HepG2 (cell line): ENCODE results near the gene GCC1. TPM values are rescaled to one million over a fixed set of nuclear protein-coding genes. Genes with fewer than 3 reads are reported as not detected.
A peak's percentile ranks its signal among the peaks of the same experiment; 100 is the strongest.

Source experiments
- NRL ChIP-seq: sonication (generic); formaldehyde crosslinking; IDR thresholded peaks from 2 replicates; pipeline ENCODE4 v1.5.0; 2020; ENCODE audit warnings: missing genetic modification reagents, mild to moderate bottlenecking, moderate library complexity, borderline replicate concordance
- SKI ChIP-seq: fragments of 450-650 bp; IDR thresholded peaks from one replicate; pipeline ENCODE4 v1.6.1; 2018; ENCODE audit warnings: mild to moderate bottlenecking; ENCODE audit not compliant: partially characterized antibody
- XBP1 ChIP-seq: sonication (generic); formaldehyde crosslinking; IDR thresholded peaks from 2 replicates; pipeline ENCODE4 v1.5.0; 2020; ENCODE audit warnings: missing genetic modification reagents
- ZNF101 ChIP-seq: sonication (generic); formaldehyde crosslinking; IDR thresholded peaks from 2 replicates; pipeline ENCODE4 v1.4.0; 2020; ENCODE audit warnings: mild to moderate bottlenecking, low read depth, missing genetic modification reagents, borderline replicate concordance
- ZNF274 ChIP-seq: sonication (generic); formaldehyde crosslinking; IDR thresholded peaks from 2 replicates; pipeline ENCODE4 v1.5.1; 2020; ENCODE audit warnings: mild to moderate bottlenecking, missing genetic modification reagents
- ZNF292 ChIP-seq: sonication (generic); formaldehyde crosslinking; IDR thresholded peaks from 2 replicates; pipeline ENCODE4 v1.8.1; 2022; ENCODE audit warnings: mild to moderate bottlenecking, low read depth, missing genetic modification reagents, borderline replicate concordance
- polyA plus RNA-seq, 8 experiments: library from polyadenylated mRNA; depleted of rRNA in 3 of 8; stranded (reverse) in 7 of 8; unstranded in 1 of 8; fragments of >200 nt; fragmentation: Illumina TruSeq in 4 of 8; extraction: Trizol in 4 of 8; gene quantifications; 2 replicates each; pipeline versions ENCODE4 v1.2.1 to v1.2.3, GENCODE V29; 2011 to 2016; ENCODE audit warnings: low read depth in 4 of 8, missing spikeins in 1 of 8, mixed read lengths in 1 of 8; ENCODE audit not compliant: insufficient read depth in 1 of 8
- total RNA-seq, 5 experiments: library from RNA; depleted of rRNA; stranded (reverse); fragments of >200 nt; fragmentation: Illumina TruSeq; extraction: Trizol; gene quantifications; 2 replicates each; pipeline ENCODE4 v1.2.3, GENCODE V29; 2016; ENCODE audit warnings: low read depth in 1 of 5
- TF ChIP-seq, protein P1 (sequence below): sonication (generic); formaldehyde crosslinking; IDR thresholded peaks from 2 replicates; pipeline ENCODE4 v1.4.0; 2020; ENCODE audit warnings: missing genetic modification reagents
- TF ChIP-seq, protein P2 (sequence below): sonication (generic); formaldehyde crosslinking; IDR thresholded peaks from 2 replicates; pipeline ENCODE4 v1.4.0; 2020; ENCODE audit warnings: low read depth, mild to moderate bottlenecking, missing genetic modification reagents
- TF ChIP-seq, protein P3 (sequence below): sonication (generic); formaldehyde crosslinking; IDR thresholded peaks from 2 replicates; pipeline ENCODE4 v1.5.1; 2020; ENCODE audit warnings: missing genetic modification reagents, mild to moderate bottlenecking, borderline replicate concordance
- TF ChIP-seq, protein P4 (sequence below): sonication (generic); formaldehyde crosslinking; IDR thresholded peaks from 2 replicates; pipeline ENCODE4 v1.5.0; 2020; ENCODE audit warnings: missing genetic modification reagents
- TF ChIP-seq, protein P5 (sequence below): sonication (generic); formaldehyde crosslinking; IDR thresholded peaks from 2 replicates; pipeline ENCODE4 v1.9.0; 2021; ENCODE audit warnings: missing genetic modification reagents, mild to moderate bottlenecking, borderline replicate concordance

GCC1 gene
- total and polyA plus RNA-seq, 2 of the 13 experiments (the other 11 are each of a cell fraction or from before 2014, with no cell fraction given), result 2.5 to 15.3 TPM

DNA sequence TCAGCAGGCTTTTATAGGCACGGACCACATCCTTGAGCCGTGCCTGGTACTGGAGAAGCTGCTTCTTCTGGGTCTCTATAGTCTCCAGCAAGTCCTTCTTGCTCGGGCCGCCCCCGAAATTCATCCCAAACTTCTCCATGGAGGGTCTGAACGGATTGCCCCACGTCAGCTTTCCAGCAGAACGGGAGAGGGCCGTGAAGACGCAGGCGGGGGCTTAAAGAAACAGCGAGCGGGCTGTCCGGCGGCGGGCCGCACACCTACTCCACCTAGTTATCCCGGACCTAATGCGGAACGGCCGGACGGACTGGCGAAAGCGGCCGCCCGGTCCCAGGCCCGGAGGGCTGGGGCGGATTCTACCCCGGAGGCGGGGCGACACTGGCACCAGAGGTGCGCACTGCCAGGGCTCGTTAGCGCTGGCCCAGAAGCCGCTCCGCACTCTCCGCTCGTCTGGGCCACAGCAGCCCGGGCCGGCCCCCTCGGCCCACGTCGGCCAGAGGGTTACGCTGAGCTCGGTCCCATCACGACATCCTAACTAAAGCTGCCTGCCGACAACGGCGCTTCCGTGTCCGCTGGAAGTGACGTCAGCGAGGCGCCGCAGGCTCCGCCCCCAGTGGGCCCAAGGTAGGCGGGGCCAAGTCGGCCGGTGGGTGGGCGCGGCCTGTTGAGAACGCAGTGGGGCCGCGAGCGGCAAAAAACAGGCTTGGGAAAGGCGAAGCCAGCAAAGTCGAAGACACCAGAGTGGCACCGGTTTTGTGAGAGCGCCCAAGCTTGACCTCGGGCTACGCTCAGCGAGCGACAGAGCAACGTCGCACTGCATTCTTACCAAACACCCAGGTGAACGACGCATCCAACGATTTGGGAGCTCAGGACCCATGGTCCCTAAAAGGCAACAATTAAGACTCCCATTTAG lies at the start of gene GCC1 (continued):
- TF ChIP-seq, protein P1, sequence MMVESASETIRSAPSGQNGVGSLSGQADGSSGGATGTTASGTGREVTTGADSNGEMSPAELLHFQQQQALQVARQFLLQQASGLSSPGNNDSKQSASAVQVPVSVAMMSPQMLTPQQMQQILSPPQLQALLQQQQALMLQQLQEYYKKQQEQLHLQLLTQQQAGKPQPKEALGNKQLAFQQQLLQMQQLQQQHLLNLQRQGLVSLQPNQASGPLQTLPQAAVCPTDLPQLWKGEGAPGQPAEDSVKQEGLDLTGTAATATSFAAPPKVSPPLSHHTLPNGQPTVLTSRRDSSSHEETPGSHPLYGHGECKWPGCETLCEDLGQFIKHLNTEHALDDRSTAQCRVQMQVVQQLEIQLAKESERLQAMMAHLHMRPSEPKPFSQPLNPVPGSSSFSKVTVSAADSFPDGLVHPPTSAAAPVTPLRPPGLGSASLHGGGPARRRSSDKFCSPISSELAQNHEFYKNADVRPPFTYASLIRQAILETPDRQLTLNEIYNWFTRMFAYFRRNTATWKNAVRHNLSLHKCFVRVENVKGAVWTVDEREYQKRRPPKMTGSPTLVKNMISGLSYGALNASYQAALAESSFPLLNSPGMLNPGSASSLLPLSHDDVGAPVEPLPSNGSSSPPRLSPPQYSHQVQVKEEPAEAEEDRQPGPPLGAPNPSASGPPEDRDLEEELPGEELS (CRISPR knock-in tag), result no peak
- TF ChIP-seq NRL (CRISPR knock-in tag) (peak; percentile 91), SKI (no peak), ZNF292 (CRISPR knock-in tag) (no peak), ZNF274 (CRISPR knock-in tag) (peak; percentile 72; the same call in 1 of the 2 replicates), XBP1 (CRISPR knock-in tag) (no peak), ZNF101 (CRISPR knock-in tag) (no peak)
- TF ChIP-seq, protein P2, sequence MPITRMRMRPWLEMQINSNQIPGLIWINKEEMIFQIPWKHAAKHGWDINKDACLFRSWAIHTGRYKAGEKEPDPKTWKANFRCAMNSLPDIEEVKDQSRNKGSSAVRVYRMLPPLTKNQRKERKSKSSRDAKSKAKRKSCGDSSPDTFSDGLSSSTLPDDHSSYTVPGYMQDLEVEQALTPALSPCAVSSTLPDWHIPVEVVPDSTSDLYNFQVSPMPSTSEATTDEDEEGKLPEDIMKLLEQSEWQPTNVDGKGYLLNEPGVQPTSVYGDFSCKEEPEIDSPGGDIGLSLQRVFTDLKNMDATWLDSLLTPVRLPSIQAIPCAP (CRISPR knock-in tag), result no peak
- TF ChIP-seq, protein P3, sequence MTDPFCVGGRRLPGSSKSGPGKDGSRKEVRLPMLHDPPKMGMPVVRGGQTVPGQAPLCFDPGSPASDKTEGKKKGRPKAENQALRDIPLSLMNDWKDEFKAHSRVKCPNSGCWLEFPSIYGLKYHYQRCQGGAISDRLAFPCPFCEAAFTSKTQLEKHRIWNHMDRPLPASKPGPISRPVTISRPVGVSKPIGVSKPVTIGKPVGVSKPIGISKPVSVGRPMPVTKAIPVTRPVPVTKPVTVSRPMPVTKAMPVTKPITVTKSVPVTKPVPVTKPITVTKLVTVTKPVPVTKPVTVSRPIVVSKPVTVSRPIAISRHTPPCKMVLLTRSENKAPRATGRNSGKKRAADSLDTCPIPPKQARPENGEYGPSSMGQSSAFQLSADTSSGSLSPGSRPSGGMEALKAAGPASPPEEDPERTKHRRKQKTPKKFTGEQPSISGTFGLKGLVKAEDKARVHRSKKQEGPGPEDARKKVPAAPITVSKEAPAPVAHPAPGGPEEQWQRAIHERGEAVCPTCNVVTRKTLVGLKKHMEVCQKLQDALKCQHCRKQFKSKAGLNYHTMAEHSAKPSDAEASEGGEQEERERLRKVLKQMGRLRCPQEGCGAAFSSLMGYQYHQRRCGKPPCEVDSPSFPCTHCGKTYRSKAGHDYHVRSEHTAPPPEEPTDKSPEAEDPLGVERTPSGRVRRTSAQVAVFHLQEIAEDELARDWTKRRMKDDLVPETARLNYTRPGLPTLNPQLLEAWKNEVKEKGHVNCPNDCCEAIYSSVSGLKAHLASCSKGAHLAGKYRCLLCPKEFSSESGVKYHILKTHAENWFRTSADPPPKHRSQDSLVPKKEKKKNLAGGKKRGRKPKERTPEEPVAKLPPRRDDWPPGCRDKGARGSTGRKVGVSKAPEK (CRISPR knock-in tag), result no peak
- TF ChIP-seq, protein P4, sequence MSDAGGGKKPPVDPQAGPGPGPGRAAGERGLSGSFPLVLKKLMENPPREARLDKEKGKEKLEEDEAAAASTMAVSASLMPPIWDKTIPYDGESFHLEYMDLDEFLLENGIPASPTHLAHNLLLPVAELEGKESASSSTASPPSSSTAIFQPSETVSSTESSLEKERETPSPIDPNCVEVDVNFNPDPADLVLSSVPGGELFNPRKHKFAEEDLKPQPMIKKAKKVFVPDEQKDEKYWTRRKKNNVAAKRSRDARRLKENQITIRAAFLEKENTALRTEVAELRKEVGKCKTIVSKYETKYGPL, result no peak
- TF ChIP-seq, protein P5, sequence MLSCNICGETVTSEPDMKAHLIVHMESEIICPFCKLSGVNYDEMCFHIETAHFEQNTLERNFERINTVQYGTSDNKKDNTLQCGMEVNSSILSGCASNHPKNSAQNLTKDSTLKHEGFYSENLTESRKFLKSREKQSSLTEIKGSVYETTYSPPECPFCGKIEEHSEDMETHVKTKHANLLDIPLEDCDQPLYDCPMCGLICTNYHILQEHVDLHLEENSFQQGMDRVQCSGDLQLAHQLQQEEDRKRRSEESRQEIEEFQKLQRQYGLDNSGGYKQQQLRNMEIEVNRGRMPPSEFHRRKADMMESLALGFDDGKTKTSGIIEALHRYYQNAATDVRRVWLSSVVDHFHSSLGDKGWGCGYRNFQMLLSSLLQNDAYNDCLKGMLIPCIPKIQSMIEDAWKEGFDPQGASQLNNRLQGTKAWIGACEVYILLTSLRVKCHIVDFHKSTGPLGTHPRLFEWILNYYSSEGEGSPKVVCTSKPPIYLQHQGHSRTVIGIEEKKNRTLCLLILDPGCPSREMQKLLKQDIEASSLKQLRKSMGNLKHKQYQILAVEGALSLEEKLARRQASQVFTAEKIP (CRISPR knock-in tag), result no peak
